HFF-Myc (cell line): ENCODE measurements around the gene INTS6.

Source experiments
- DNase-seq: peaks from one replicate; pipeline ENCODE4 v3.0.0-alpha.2; 2011; ENCODE audit warnings: low read depth; ENCODE audit errors: extremely low read depth
- H3K4me3 ChIP-seq: replicated peaks from 2 replicates; pipeline ENCODE4 v1.5.1; 2011; ENCODE audit warnings: low read depth, mild to moderate bottlenecking, control low read depth, low read length
- TF ChIP-seq, protein P1 (sequence below): IDR thresholded peaks from 2 replicates; pipeline ENCODE4 v1.5.1; 2012; ENCODE audit warnings: mild to moderate bottlenecking, low read depth, low read length, control low read depth; ENCODE audit errors: missing control alignments

Gene INTS6

DNA sequence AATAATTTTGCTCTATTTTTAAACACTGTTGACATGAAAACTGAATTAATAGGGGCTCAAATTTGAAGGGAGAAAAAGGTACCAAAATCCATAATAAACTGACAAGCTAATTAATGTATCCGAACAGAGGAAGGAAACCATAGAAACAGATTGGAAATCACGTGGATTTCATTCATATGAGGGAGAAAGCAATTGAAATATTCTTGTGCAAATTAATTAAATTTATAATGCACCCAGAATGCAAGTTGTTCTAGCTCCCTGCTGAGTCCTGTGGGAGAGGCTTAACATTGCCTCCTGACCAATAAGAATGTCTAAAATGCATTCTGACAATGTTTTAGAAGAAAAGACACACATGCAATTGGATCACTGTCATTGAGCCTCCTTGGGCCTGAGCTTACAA, 131.0 kb downstream of the INTS6 start:
- DNase-seq = no peak
- TF ChIP-seq, protein P1, sequence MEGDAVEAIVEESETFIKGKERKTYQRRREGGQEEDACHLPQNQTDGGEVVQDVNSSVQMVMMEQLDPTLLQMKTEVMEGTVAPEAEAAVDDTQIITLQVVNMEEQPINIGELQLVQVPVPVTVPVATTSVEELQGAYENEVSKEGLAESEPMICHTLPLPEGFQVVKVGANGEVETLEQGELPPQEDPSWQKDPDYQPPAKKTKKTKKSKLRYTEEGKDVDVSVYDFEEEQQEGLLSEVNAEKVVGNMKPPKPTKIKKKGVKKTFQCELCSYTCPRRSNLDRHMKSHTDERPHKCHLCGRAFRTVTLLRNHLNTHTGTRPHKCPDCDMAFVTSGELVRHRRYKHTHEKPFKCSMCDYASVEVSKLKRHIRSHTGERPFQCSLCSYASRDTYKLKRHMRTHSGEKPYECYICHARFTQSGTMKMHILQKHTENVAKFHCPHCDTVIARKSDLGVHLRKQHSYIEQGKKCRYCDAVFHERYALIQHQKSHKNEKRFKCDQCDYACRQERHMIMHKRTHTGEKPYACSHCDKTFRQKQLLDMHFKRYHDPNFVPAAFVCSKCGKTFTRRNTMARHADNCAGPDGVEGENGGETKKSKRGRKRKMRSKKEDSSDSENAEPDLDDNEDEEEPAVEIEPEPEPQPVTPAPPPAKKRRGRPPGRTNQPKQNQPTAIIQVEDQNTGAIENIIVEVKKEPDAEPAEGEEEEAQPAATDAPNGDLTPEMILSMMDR = no peak
- no peak overlapping the region for H3K4me3 ChIP-seq

DNA sequence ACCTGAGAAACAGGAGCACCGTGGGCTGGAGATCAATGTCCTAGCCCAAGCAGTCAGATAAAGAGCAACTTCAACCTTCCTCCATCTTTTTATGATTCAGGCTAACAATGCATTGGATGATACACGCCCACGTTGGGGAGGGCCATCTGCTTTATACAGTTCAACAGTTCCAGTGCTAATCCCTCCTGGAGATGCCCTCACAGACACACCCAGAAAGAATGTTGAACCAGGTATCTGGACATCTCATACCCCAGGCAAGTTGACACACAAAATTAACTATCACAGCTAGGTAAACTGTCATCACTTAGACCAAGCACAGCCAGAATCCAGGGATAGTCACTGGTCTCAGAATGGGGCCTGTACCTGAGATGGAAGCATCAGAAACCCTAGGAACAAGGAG, 134.0 kb downstream of the INTS6 start:
- no peak for DNase-seq
- no peak overlapping the region for H3K4me3 ChIP-seq
- TF ChIP-seq, protein P1 = no peak

DNA sequence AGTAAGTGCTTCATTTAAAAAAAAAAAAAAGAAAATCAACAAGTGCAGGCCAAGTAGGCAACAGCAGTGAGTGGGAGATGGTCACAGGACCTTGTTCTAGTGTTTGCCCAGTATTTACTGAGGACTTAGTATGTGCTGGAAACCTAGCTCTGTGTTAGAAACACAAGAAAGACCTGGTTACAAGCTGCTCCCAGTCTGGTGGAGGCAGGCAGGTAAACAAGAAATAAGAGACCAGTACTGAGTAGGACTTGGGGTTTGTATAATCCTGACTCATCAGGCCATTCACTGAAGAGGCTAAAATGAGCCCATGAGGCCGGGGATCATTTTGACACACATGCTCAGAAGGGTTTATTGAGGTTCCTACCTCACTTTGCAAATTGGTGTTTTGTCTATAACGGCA, 134.8 kb downstream of the INTS6 start:
- no peak for DNase-seq
- TF ChIP-seq, protein P1 = no peak
- H3K4me3 ChIP-seq = no peak overlapping the region

DNA sequence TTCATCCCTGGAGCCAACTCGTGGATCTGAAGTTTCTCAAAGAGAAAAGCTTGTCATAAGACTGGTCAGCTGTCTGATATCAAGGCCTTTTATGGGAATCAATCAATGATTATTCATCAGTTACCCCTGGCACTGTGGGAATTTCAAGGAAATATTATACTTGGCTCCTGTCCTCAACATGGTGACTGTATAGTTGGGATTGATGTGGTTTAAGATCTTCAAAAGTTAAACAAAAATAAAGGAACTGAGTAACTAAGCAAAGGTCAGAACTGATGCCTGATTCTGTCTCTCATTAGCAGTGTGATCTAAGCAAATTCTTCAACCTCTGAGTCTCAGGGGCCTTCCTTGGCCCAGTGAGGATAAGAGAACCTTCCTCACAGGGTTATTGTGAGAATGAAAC, 135.6 kb downstream of the INTS6 start:
- no peak for DNase-seq
- TF ChIP-seq, protein P1 = no peak
- H3K4me3 ChIP-seq = no peak overlapping the region

DNA sequence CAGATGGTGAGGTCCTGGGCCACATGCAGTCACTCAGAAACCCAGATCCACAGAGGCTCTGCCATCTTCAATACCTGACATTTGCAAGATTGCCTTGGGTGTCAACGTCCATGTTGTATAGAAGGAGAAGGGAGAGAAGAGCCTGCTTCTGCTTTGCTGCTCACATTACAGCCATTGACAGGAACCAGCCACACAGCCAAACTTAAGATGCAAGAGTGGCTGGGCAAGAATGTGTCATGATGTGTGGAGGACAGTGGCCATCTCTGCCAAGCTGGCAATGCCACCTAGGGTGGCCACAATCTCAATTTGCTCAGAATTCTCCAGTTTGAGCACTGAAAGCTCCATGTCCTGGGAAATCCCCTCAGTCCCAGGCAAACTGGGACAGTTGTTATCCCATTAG, 139.2 kb downstream of the INTS6 start:
- no peak for DNase-seq
- TF ChIP-seq, protein P1 = no peak
- no peak overlapping the region for H3K4me3 ChIP-seq

DNA sequence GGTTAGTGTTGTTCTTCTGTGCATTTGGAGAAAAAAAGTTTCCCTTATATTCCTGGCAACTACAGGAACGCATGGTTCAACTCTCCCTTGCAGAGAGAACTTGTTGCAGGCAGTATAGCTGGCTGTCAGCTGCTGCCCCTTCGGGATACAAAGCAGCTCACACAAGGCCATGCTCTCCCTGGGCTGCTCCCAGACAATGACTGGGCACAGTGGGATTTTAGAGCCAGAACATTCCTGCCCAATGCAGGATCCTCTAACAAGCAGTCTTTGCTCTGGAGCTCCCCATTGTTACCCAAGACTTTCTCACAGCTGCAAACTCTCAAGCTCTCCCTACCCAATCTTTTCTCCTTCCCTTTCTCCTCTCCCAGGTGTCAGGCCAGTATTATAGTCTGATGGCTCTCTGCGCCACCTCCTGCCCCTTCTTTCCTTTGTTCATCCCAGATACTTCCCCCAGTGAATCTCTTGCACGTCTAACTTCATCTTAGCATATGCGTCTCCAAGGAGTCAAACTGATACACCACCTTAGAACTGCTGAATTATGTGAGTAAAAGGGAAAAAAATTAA, 140.8 kb downstream of the INTS6 start:
- H3K4me3 ChIP-seq = no peak overlapping the region
- TF ChIP-seq, protein P1 = no peak
- DNase-seq = no peak
